ENCODE measurements around the gene RAB14.

RAB14 gene

DNA sequence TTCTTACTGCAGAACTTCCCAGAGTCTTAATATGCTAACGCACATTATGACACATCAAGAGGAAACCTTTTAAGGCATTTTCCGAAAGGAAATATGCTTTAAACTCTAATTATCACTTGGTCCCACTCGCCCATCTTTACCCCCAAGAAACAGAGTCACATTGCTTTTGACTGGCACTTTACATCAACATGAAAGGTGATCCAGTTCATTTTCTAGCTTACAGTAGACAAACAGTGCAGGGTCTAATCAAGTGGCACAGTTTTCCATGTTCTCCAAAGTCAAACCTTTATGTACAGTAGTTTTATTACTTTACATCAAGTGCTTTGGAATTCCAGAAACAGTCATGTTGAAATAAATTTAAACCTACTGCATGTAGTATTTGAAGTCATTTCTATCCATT lies 12.0 kb downstream of the RAB14 start:
- Histone ChIP-seq H3K9ac (ENCODE audit: low read length) (no peak overlapping the region), H3K4me3 (ENCODE audit: low read depth, low read length) (no peak overlapping the region), H3K36me3 (ENCODE audit: control insufficient read depth, insufficient read depth, low read length) (peaks cover 10% of the 10 kb centered on the region), H3K9me3 (ENCODE audit: control insufficient read depth, insufficient read depth, low read depth, low read length) (no peaks in the 10 kb centered on the region), H3K27ac (ENCODE audit: low read depth, low read length) (no peak overlapping the region), H3K27me3 (ENCODE audit: control insufficient read depth, insufficient read depth, low read length) (no peaks in the 10 kb centered on the region), H3K4me1 (ENCODE audit: control insufficient read depth, insufficient read depth, low read length) (no peaks in the 10 kb centered on the region)

GRCh38 chr9:121189006-121189405 lies 12.7 kb downstream of the RAB14 start:
- H3K9me3 ChIP-seq (ENCODE audit: control insufficient read depth, insufficient read depth, low read depth, low read length) = no peaks in the 10 kb centered on the region
- H3K27me3 ChIP-seq (ENCODE audit: control insufficient read depth, insufficient read depth, low read length) = no peaks in the 10 kb centered on the region
- H3K4me3 ChIP-seq (ENCODE audit: low read depth, low read length) = no peak overlapping the region
- no peak overlapping the region for H3K9ac ChIP-seq (ENCODE audit: low read length)
- H3K36me3 ChIP-seq (ENCODE audit: control insufficient read depth, insufficient read depth, low read length) = peaks cover 12% of the 10 kb centered on the region
- no peaks in the 10 kb centered on the region for H3K4me1 ChIP-seq (ENCODE audit: control insufficient read depth, insufficient read depth, low read length)
- no peak overlapping the region for H3K27ac ChIP-seq (ENCODE audit: low read depth, low read length)

GRCh38 chr9:121187636-121188305 lies 13.9 kb downstream of the RAB14 start:
- Histone ChIP-seq H3K36me3 (ENCODE audit: control insufficient read depth, insufficient read depth, low read length) (peaks cover 21% of the 10 kb centered on the region), H3K9me3 (ENCODE audit: control insufficient read depth, insufficient read depth, low read depth, low read length) (no peaks in the 10 kb centered on the region), H3K4me3 (ENCODE audit: low read depth, low read length) (no peak overlapping the region), H3K27me3 (ENCODE audit: control insufficient read depth, insufficient read depth, low read length) (no peaks in the 10 kb centered on the region), H3K27ac (ENCODE audit: low read depth, low read length) (no peak overlapping the region), H3K4me1 (ENCODE audit: control insufficient read depth, insufficient read depth, low read length) (no peaks in the 10 kb centered on the region), H3K9ac (ENCODE audit: low read length) (no peak overlapping the region)

- no peak overlapping the region for H3K27ac ChIP-seq (ENCODE audit: low read depth, low read length)
- H3K4me1 ChIP-seq (ENCODE audit: control insufficient read depth, insufficient read depth, low read length) = no peaks in the 10 kb centered on the region
- no peaks in the 10 kb centered on the region for H3K9me3 ChIP-seq (ENCODE audit: control insufficient read depth, insufficient read depth, low read depth, low read length)
- peaks cover 37% of the 10 kb centered on the region for H3K36me3 ChIP-seq (ENCODE audit: control insufficient read depth, insufficient read depth, low read length)
- no peak overlapping the region for H3K9ac ChIP-seq (ENCODE audit: low read length)
- H3K27me3 ChIP-seq (ENCODE audit: control insufficient read depth, insufficient read depth, low read length) = no peaks in the 10 kb centered on the region
- H3K4me3 ChIP-seq (ENCODE audit: low read depth, low read length) = no peak overlapping the region
Observed at GRCh38 chr9:121185774-121186403, 15.8 kb downstream of the RAB14 start.

DNA sequence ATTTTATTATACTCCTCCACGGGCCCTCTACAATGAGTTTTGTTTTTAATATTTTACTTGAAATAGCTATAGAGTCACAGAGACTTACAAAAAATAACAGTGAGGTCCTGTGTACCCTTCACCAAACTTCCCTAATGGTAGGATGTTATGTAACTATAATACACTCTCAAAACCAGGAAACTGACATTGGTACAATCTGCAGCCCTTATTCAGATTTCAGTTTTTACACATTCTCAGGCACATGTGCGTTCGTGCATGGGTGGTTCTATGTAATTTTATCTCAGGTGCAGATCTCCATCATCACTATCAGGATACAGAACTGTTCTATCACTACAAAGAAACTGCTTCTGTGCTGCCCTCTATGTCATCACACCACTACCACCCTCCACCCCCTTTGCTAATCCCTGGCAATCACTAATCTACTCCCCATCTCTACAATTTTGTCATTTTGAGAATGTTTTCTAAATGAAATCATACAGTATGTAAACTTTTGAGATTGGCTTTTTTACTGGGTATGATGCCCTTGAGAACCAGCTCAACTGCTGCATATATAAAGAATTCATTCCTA lies 16.4 kb downstream of the RAB14 start:
- H3K9ac ChIP-seq (ENCODE audit: low read length) = no peak overlapping the region
- peaks cover 43% of the 10 kb centered on the region for H3K36me3 ChIP-seq (ENCODE audit: control insufficient read depth, insufficient read depth, low read length)
- no peaks in the 10 kb centered on the region for H3K27me3 ChIP-seq (ENCODE audit: control insufficient read depth, insufficient read depth, low read length)
- no peak overlapping the region for H3K27ac ChIP-seq (ENCODE audit: low read depth, low read length)
- H3K9me3 ChIP-seq (ENCODE audit: control insufficient read depth, insufficient read depth, low read depth, low read length) = no peaks in the 10 kb centered on the region
- no peak overlapping the region for H3K4me3 ChIP-seq (ENCODE audit: low read depth, low read length)
- H3K4me1 ChIP-seq (ENCODE audit: control insufficient read depth, insufficient read depth, low read length) = no peaks in the 10 kb centered on the region

GRCh38 chr9:121184463-121184862 lies 17.2 kb downstream of the RAB14 start:
- Histone ChIP-seq H3K27me3 (ENCODE audit: control insufficient read depth, insufficient read depth, low read length) (no peaks in the 10 kb centered on the region), H3K9ac (ENCODE audit: low read length) (no peak overlapping the region), H3K4me1 (ENCODE audit: control insufficient read depth, insufficient read depth, low read length) (no peaks in the 10 kb centered on the region), H3K9me3 (ENCODE audit: control insufficient read depth, insufficient read depth, low read depth, low read length) (no peaks in the 10 kb centered on the region), H3K27ac (ENCODE audit: low read depth, low read length) (no peak overlapping the region), H3K36me3 (ENCODE audit: control insufficient read depth, insufficient read depth, low read length) (peaks cover 50% of the 10 kb centered on the region), H3K4me3 (ENCODE audit: low read depth, low read length) (no peak overlapping the region)

DNA sequence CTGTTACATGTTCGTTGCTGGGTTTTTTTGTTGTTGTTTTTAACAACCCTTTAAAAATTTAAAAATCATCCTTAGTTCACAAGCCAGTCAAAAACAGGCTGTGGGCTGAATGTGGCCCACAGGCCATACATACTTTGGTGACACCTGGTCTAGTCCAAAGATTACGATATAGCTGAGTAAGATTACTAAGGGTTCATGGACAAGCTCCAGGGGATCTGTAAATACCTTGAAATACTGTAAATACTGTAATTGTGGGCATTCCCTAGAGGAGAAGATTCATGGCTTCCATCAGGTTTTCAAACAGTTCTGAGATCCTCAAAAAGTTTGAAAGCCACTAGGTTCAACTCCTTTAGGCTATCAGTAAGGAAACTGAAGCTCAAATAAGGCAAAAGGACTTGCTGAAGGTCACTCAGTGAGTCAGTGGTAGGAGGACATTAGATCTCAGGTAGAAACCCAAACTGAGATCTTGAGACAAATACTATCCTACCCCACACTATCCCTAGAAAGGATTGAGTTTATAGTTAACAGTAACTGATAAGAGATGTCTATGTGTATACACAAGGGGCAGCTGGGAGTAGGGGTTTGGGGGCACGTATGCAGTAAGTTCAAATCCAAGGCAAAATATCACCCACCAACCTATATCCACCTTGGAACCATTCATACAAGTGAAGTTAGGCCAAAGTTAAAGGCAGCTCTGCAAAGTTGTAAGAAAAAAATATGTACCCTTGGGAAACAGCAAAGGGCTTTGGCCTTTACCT lies 17.8 kb downstream of the RAB14 start:
- Histone ChIP-seq H3K9ac (ENCODE audit: low read length) (no peak overlapping the region), H3K36me3 (ENCODE audit: control insufficient read depth, insufficient read depth, low read length) (peaks cover 52% of the 10 kb centered on the region), H3K27ac (ENCODE audit: low read depth, low read length) (no peak overlapping the region), H3K4me3 (ENCODE audit: low read depth, low read length) (no peak overlapping the region), H3K4me1 (ENCODE audit: control insufficient read depth, insufficient read depth, low read length) (no peaks in the 10 kb centered on the region), H3K9me3 (ENCODE audit: control insufficient read depth, insufficient read depth, low read depth, low read length) (no peaks in the 10 kb centered on the region), H3K27me3 (ENCODE audit: control insufficient read depth, insufficient read depth, low read length) (no peaks in the 10 kb centered on the region)

DNA sequence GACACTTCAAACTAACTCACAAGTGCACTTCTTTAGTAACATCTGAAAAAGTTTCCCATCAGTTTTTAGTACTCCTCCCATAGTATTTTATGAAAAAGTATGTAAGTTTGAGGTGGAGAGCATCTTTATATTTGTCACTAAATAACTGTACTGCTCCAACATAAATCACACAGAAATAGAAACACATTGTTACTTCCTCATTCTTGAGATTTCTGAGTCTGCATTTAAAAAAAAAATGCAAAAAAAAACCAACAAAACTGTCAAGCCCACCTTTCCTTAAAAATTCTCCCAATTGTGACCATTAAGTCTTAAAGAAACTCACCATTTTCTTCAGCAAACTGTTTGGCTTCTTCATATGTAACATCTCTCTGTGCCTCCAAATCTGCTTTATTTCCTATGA lies 18.7 kb downstream of the RAB14 start:
- no peak overlapping the region for H3K4me3 ChIP-seq (ENCODE audit: low read depth, low read length)
- H3K27ac ChIP-seq (ENCODE audit: low read depth, low read length) = no peak overlapping the region; the same call in 1 of the 2 replicates
- no peaks in the 10 kb centered on the region for H3K27me3 ChIP-seq (ENCODE audit: control insufficient read depth, insufficient read depth, low read length)
- H3K9ac ChIP-seq (ENCODE audit: low read length) = no peak overlapping the region
- no peaks in the 10 kb centered on the region for H3K4me1 ChIP-seq (ENCODE audit: control insufficient read depth, insufficient read depth, low read length)
- no peaks in the 10 kb centered on the region for H3K9me3 ChIP-seq (ENCODE audit: control insufficient read depth, insufficient read depth, low read depth, low read length)
- H3K36me3 ChIP-seq (ENCODE audit: control insufficient read depth, insufficient read depth, low read length) = peaks cover 60% of the 10 kb centered on the region

DNA sequence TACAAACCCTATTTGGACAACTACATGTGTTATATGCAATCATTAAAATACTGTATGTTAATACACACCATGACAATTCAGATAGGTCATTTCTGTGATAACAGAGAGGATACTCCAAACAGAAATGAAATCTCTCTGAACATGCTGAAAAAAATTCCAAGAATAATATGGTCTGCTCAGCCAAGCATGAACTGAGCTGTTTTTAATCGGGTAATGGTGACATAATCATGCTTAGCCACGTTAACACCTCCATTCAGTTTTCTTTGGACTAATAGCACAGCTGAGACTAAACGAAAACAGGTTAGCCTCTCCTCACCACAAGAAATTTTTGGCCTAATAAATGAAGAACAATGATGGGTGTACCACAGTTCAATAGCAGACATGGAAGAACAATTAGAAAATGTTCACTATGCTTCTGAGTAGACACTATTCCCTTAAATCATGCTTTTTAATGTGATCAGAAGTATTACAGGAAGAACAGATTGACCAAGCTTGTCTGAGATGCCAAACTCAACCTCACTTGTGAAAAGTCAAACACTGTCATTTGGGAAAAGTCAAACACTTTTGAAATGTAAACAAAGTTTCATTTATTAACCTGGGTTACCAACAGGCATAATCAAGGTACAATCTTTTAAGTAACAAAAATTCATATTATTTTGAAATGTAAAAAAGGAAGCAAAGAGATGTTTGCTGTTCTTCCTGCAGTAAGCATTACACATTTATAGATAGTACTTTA lies 19.4 kb downstream of the RAB14 start:
- H3K27ac ChIP-seq (ENCODE audit: low read depth, low read length) = no peak overlapping the region
- H3K36me3 ChIP-seq (ENCODE audit: control insufficient read depth, insufficient read depth, low read length) = peaks cover 61% of the 10 kb centered on the region
- H3K9ac ChIP-seq (ENCODE audit: low read length) = no peak overlapping the region
- no peaks in the 10 kb centered on the region for H3K27me3 ChIP-seq (ENCODE audit: control insufficient read depth, insufficient read depth, low read length)
- H3K9me3 ChIP-seq (ENCODE audit: control insufficient read depth, insufficient read depth, low read depth, low read length) = no peaks in the 10 kb centered on the region
- no peak overlapping the region for H3K4me3 ChIP-seq (ENCODE audit: low read depth, low read length)
- H3K4me1 ChIP-seq (ENCODE audit: control insufficient read depth, insufficient read depth, low read length) = no peaks in the 10 kb centered on the region

GRCh38 chr9:121179930-121180681 lies 21.6 kb downstream of the RAB14 start:
- Histone ChIP-seq H3K4me1 (ENCODE audit: control insufficient read depth, insufficient read depth, low read length) (no peaks in the 10 kb centered on the region), H3K27me3 (ENCODE audit: control insufficient read depth, insufficient read depth, low read length) (no peaks in the 10 kb centered on the region), H3K4me3 (ENCODE audit: low read depth, low read length) (no peak overlapping the region), H3K36me3 (ENCODE audit: control insufficient read depth, insufficient read depth, low read length) (peaks cover 53% of the 10 kb centered on the region), H3K9me3 (ENCODE audit: control insufficient read depth, insufficient read depth, low read depth, low read length) (no peaks in the 10 kb centered on the region), H3K27ac (ENCODE audit: low read depth, low read length) (no peak overlapping the region), H3K9ac (ENCODE audit: low read length) (no peak overlapping the region)
